ENCODE data around the gene NTS. TPM values are rescaled to one million over a fixed set of nuclear protein-coding genes. Genes with fewer than 3 reads are reported as not detected.

NTS gene, protein sequence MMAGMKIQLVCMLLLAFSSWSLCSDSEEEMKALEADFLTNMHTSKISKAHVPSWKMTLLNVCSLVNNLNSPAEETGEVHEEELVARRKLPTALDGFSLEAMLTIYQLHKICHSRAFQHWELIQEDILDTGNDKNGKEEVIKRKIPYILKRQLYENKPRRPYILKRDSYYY
- not detected in 2 replicates for total RNA-seq

DNA sequence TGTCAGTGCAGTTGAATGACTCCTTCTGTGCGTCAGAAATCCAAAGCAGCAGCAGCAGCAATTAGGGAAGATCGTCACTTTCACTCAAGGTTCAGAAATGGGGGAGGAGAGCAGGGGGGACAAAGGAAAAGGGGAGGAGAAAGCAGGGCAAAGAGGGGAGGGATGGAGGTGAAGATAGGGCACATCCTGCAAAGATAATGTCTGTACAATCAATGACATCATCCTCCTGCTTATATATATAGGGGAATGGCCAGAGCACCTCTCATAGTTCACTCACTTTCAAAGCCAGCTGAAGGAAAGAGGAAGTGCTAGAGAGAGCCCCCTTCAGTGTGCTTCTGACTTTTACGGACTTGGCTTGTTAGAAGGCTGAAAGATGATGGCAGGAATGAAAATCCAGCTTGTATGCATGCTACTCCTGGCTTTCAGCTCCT is at the start of gene NTS:
NTS (plus strand) TSS at position 265 of the 431 bp plus-strand sequence; CDS start at position 374, 109 bp downstream.
- DNase-seq (ENCODE audit: low read depth, low spot score), result no peak

DNA sequence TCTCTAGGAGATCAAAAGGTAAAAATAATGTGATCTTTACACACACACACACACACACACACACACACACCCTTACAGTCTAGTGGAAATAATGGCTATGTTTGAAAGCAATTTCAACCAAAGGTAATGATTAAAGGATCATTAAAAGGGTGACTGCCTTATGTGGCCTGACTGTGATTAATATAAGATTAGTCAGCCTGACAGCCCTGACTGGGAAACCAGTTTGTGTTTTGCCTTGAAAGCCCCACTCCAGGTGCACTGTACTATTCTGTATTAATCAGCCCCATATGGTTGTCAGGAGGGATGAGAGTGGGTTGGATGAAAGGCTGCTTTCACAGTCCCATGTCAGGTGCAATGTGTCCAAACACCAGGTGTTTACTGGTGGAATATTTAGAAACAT is 48.3 kb upstream of the NTS start:
- no peak for DNase-seq (ENCODE audit: low read depth, low spot score)

DNA sequence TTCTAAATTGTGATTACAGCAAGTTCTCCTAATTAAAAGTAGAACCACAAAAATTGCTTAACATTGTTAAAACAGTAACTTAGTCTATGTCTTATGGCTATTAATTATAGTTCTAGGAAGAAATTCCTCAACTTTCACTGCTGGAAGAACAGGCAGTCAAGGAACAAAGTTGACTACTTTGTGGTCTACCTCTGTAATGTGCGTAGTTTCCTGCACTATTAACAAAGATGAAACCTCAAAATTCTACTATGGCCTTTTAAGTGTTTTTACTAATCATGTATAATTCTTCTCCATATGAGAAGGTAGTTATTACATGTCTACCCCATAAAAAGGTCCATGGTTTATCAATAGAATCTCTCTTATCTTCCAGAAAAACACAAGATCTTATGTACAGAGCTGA is 45.5 kb upstream of the NTS start:
- no peak for DNase-seq (ENCODE audit: low read depth, low spot score)

DNA sequence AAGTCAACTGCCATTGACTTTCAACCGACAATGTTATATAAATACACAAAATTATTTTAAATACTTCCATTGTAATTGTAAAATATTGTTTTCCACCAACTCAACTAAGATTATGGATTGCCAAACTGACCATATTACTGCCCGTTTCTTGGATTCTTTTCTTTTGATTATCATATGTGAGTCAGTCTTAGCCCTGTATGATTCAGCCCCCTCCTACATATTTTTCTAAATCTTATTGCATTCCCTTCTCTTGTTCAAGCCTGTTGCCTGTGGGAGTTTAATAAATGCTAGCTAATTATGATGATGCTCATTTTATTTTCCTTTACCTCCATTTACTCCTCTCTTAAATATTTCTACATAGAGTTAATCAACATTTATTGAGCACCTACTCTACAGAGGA is 44.7 kb upstream of the NTS start:
- no peak for DNase-seq (ENCODE audit: low read depth, low spot score)

DNA sequence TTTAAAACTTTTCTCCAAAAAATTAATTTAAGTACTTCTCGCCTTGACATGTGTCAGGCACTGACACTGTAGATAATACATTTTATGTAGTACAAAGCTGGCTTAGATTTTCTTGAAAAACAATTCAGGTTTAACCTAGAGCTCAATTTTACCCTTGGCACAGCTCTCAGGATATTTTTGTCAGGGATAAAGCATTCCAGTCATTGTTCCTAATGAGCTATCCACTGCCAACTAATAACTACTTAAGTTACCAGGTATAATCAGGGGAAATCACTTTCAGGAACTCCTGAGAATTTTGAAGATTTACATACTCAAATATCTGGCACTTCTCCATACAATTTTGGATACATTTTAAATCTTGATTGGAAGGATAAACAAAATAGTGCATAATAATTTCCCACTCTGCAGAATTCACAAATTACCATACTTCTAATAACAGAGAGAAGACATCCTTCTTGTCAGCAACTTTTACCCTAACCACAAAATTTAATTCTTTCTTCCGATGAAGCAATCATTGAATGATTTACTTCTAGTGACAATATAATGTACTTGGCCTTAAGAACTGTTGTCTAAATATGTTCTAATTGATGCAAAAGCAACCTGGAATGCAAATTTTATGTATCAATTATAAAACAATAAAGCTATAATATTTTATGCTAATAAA is 42.6 kb upstream of the NTS start:
- no peak for DNase-seq (ENCODE audit: low read depth, low spot score)

DNA sequence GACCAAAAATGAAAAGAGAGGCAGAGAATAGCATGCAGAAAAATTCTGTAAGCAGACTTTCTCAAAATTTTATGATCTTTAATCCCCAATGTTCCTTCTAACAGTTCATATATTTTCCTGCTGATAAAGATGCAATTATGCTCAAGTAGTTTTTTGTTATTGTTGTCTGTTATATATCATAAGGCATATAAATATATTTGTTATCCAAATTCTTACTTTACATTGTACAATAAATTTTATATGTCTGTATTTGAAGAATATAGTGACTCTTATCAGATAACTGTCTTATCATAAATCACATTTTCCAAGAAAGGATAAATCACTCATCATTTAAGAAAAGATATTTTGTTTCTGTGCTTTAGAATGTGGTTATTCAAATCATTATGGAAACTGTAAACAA is 40.5 kb upstream of the NTS start:
- DNase-seq (ENCODE audit: low read depth, low spot score), result no peak

DNA sequence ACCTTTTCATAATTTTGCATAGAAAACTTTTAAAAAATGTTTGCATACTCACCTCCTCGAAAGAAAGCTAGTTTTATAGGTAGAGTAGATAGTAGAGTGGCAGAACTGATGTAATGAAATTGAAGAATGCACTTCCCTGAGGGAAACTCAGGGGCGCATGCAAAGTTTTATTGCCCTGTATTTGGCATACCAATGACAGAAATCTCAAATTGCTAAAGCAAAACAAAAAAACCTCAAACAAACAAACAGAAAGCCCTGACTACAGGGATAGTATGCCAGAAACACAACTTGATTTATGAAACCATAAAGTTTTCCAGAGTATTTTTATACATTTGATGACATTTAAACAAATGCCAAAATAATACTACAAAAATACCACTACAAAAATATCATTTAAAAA is 39.7 kb upstream of the NTS start:
- DNase-seq (ENCODE audit: low read depth, low spot score), result no peak

DNA sequence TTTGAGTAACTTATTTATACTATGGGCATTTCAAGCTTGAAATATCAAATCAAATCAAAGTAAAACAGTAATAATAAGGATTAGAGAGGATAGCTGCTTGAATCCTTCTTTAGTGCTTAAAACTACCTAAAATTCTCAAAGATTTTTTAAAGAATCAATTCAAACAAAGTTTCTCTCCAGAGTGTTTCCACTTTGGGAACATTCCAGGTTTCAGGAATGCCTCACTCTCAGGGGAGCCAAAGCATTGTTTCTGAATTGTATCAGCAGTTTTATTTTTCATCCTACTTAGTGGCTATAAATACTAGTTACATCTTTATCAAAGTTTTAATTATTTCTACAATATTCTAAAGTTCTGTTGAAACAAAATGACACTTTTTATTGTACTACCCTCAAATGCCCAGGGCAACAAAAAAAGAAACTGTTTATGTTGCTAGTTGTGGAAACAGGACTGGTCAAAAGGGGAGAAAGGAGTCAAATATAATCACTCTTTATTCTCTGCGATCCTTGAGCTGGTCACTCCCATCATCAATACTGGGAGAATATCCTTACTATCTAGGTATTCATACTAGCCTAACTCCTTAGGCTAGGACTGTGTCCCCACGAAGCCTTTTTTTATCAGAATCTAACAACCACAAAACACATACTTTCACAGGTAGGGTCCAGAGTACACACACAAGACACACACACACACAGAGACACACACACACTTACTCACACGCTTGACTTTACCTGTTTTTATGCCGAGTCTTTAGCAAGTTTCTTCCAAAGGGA is 38.5 kb upstream of the NTS start:
- DNase-seq (ENCODE audit: low read depth, low spot score), result no peak

DNA sequence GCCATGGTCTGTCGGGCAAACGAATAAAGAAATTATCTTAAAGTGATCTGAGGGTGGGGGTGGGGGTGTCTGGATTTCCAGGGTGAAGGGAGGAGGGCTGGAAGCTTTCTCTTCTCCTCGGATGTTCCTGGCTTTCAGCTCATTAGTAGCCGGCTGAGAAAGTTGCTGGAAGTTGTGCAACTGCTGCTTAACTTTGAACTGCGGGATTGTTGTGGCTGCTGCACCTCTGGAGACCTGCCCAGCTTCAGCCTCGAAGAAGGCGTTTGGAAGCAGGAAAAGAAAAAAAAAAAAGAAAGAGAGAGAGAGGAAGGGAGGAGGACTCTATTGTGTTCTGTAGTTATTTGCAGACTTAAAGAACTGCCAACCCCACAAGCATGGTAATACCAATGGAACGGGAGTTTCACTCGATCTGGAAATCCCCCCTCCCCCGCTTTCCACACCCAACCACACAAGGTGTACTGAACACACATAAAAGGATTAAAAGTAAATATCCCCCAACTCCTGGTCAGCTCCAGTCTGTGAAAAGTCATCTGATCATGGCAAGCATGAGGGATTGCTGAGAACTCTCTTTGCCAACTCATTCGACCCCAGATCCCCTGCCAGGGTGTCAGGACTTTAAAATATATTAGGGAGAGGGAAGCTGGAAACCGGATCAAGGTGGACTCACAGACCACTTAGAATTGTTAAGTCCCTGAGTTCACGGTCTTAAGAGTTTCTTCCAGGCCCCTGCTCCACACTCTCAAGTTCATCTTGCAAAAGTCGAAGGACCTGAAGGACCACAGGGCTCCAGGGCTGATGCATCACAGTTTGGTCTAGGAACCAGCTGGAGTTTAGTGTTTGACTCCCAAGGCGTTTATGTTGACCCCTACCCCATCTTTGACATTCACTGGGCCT is 37.7 kb upstream of the NTS start, which contains the start of gene RASSF9:
RASSF9 (minus strand) TSS at position 213 of the 894 bp plus-strand sequence; CDS start at position 5, 208 bp downstream.
- DNase-seq (ENCODE audit: low read depth, low spot score), result no peak

DNA sequence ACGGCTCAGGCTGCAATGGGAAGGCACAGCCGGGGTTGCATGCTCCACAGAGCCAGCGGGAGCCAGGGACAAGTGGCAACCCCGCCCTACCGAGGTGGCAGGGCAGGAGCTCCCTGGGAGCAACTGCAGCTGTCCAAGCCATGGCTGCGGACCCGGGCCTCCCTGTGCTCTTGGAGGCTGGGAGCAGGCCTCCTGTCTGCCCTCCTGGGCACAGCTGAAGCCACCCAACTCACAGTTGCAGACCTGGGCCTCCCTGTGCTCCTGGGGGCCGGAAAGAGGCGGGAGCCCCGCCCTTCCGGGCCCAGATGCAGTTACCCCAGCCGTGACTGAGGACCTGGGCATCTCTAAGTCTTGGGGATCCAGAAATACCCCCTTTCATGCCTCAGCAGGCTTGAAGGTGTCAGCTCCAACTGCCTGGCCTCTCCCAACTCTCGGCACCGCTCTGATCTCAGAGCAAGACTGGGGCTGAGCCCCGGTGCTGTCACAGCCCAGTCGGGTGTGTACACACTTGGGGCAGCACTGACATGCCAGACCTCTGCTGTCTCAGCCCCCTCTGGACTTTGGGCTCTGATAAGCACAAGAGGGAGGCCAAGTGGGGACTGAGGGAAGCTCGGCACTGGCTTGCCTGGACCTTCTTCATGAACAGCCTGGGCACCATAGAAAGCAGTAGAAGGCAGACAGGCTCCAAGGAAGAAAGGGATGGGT is 30.3 kb upstream of the NTS start:
- DNase-seq (ENCODE audit: low read depth, low spot score), result no peak

DNA sequence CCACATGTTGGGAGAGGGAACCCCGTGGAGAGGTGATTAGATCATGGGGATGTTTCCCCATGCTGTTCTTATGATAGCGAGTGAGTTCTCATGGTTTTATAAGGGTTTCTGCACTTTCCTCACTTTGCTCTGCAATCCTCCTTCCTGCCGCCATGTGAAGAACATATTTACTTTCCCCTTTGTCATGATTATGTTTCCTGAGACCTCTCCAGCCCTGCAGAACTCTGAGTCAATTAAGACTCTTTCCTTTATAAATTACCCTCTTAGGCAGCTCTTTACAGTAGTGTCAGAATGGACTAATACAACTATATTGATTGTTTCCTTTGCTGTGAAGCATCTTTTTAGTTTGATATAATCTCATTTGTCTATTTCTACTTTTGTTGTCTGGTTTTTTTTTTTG is 24.8 kb upstream of the NTS start:
- no peak for DNase-seq (ENCODE audit: low read depth, low spot score)

DNA sequence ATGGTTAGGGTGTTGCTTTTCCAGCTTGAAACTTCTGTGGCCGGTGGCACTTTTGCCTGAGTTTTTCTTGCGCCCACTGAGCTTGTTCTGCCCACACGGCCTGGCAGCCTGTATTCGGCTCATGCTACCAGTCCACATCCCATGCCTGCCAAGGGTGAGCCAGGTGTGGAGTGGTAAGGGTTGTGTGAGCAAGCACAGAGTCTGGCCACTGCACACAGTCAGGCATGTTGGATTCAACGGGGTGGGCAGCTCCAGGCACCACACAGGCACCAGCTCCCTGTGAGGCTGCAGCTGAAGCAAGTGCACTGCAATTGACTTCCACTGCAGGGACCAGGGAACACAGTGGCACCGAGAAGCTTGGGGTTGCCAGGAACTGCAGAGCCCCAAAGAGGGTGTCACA is 18.8 kb upstream of the NTS start:
- DNase-seq (ENCODE audit: low read depth, low spot score), result no peak

DNA sequence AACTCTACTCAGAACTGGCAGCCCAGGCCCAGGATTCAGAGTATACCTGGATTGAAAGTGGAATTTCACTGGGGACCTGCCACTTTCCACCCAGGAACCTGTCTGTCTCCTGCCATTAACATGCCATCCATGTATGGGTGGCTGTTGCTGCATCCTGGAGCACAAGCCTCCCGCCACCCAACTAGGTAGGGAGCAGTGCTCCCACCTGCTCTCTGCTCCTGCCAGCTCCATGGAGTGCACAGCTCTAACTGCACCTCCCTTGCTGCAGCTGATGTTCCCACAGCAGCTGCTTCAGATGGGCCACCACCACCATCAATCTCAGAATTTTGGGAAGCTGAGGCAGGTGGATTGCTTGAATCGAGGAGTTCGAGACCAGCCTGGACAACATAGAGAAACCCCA is 17.1 kb upstream of the NTS start:
- DNase-seq (ENCODE audit: low read depth, low spot score), result no peak

DNA sequence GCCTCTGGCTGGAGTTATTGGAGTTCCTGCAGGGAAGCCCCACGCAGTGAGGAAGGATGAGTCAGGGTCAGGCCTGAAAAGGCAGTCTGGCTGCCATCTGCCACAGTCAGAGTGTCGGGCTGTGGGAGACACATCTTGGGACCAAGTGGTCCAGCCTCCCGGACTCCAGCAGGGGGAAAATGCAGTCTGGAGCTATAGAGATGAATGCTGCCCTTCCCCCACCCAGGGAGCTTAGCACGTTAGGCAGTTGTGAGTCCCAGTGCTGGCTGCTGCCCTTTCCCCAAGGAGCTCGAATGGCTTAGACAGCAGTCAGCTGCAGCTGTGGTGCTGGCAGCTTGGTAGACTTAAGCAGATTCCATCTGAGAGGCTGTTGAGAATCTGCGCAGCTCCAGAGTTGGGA is 8.2 kb upstream of the NTS start:
- no peak for DNase-seq (ENCODE audit: low read depth, low spot score)

DNA sequence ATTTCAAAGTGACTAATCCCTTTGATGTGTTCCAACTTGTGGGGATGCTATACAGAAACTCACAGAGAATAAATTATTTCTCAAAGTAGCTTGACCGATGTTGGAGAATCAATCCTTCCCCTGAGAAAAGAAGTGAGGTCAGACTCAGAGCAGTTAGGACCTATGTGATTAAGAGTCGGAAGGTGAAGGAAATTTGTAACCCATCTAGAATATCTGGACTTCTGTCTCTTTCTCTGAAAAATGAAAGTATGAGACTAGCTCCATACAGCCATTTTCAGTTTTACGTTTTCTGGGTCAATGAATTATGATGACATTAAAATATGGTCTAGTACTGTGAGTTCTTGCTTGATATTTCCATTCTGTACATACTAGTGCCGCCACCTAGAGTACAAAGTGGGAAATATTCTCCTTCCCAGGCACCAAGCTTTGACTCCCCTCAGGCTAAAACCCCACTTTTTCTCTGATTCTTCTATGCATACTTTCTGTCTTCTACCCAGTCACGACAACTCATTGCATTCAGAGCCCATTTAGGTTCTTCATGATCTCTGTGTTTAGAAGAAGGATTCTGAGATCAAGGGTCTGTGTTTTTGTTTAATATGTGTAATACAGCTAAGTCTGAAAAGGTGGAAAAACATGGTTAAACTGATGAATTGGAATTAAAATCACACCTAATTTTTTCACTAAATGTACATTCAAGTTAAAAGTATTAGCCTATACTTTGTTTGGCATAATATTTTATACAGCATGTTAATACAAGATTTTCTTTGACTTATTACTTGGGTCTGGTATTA is 6.9 kb upstream of the NTS start:
- DNase-seq (ENCODE audit: low read depth, low spot score), result peak; percentile 24

DNA sequence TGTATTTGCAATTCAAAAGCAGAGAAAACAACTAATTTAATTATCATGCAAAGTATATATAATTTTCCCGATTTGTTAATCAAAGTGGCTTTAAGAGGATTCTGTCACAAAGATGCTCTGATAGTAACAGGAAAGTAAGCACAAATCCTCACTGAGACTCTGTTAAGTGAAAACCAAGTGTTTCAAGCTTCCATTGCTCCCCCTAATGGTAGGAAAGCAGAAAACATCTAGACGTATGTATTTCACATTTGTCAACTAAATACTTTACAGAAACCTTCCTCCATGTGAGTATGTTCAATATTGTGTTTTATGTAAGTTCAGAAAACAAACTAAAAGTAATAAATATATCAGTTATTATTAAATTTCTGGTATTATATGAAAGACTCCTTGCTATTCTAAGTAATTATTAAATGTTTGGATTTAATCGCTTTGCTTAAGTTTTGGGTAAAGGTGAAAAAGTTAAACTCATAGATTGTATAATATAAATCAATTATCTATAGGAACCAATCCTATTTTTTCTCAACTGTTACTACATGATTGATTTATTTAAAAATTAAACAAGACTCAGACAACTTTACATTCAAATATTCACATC is 1.5 kb upstream of the NTS start:
- peak; percentile 22 for DNase-seq (ENCODE audit: low read depth, low spot score)

DNA sequence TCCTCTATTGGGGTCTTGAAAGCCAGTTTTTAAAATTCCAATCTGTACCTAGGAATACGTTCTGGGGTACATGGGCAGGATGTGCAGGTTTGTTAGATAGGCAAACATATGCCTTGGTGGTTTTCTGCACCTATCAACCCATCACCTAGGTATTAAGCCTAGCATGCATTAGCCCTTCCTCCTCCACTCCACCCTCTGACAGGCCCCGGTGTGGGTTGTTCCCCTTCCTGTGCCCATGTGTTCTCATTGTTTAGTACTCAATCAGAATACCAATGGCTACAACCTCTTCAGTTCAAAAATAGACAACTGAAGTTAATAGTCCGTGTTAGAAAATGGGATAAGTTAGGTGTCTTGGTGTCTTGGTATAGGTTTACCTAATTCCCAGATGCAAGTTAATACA is 3.4 kb downstream of the NTS start:
- DNase-seq (ENCODE audit: low read depth, low spot score), result no peak

DNA sequence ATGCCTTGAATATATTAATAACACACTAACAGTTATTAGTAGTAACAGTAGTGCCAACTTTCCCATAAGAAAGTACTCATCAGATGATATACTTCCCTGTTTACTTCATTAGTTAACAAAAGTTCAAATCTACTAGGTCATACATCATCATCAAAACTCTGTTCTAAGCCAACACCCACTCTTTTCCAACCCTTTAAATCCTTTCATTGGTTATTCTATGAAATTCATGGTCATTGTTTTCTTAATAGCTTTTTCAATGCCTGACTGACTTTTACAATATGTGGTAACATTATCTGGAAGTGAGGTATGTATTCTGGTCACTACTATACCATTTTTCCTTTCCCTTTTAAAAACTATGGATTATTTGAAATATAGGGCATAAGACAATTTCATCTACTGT is 9.7 kb downstream of the NTS start:
- DNase-seq (ENCODE audit: low read depth, low spot score), result no peak

DNA sequence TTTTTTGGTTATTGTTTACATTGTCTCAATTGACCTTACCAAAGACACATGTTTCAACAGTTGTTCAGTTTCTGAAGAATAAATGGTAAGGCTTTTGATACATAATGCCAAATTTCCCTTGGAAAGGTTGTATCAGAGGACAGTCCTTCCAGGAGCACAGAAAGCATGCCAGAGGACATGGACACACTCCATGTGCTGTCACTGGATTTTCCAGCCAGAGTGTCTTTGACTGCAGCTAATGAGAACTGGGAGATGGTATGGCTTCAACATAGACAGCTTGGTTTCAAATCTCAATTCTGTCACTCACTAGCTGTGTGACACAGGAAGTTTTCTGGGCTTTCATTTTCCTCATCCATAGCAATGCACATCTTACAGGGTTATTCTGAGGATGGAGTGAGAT is 20.6 kb downstream of the NTS start:
- no peak for DNase-seq (ENCODE audit: low read depth, low spot score)

Data from pulmonary artery endothelial cell (primary cell).